NB4 (cell line): ENCODE data around the gene CFTR.

Experiments
- POLR2A ChIP-seq: IDR thresholded peaks from 2 replicates; pipeline ENCODE4 v1.6.1; 2011; ENCODE audit warnings: mild to moderate bottlenecking; ENCODE audit not compliant: insufficient read length; ENCODE audit errors: extremely low read depth
- TF ChIP-seq, protein P1 (sequence below): IDR thresholded peaks from one replicate; pipeline ENCODE4 v1.5.1; 2012; ENCODE audit warnings: low read depth, low read length

DNA sequence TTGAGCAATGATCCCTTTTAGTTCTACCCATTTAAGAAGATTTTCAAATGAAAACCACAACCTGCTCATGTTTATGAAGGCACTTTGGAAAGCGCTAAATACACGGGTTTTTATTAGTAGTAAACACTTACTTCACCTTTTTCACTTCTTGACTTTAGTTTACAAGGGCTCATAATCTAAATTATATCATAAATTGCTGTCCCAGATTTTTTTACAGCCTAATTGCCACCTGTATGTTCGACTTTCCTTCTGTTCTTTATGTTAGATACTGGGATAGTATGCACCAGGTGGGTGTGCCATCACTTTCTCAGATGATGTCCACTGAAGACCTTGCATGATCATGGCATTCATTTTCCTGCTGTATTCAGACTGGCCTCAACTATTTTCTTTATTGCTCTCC, 22.5 kb downstream of the CFTR start:
- TF ChIP-seq POLR2A, result no peak
- TF ChIP-seq, protein P1, sequence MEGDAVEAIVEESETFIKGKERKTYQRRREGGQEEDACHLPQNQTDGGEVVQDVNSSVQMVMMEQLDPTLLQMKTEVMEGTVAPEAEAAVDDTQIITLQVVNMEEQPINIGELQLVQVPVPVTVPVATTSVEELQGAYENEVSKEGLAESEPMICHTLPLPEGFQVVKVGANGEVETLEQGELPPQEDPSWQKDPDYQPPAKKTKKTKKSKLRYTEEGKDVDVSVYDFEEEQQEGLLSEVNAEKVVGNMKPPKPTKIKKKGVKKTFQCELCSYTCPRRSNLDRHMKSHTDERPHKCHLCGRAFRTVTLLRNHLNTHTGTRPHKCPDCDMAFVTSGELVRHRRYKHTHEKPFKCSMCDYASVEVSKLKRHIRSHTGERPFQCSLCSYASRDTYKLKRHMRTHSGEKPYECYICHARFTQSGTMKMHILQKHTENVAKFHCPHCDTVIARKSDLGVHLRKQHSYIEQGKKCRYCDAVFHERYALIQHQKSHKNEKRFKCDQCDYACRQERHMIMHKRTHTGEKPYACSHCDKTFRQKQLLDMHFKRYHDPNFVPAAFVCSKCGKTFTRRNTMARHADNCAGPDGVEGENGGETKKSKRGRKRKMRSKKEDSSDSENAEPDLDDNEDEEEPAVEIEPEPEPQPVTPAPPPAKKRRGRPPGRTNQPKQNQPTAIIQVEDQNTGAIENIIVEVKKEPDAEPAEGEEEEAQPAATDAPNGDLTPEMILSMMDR, result no peak
